Prostate gland (tissue), 2 donors: ENCODE measurements around the gene ADGRL3. TPM values are rescaled to one million over a fixed set of nuclear protein-coding genes. Genes with fewer than 3 reads are reported as not detected.

Source experiments
- DNase-seq: peaks from one replicate; pipeline ENCODE4 v3.0.0-alpha.2; 2019; ENCODE audit warnings: low spot score
- H3K27ac ChIP-seq, 2 donors: fragments of 200-600 bp; sonication (generic); 2 replicates each; pipeline ENCODE4 v1.5.1; 2017 to 2019
- H3K27me3 ChIP-seq: fragments of 200-600 bp; sonication (generic); replicated peaks from 2 replicates; pipeline ENCODE4 v1.5.1; 2019; ENCODE audit not compliant: insufficient read depth
- H3K36me3 ChIP-seq, 2 donors: fragments of 200-600 bp; sonication (generic); 1 replicate in 1 of 2; 2 replicates in 1 of 2; pipeline versions ENCODE4 v1.5.1 to v1.8.1; 2017 to 2019
- H3K4me1 ChIP-seq: fragments of 200-600 bp; sonication (generic); replicated peaks from 2 replicates; pipeline ENCODE4 v1.5.1; 2019
- H3K4me3 ChIP-seq, 2 donors: fragments of 200-600 bp; sonication (generic); 2 replicates each; pipeline ENCODE4 v1.5.1; 2017 to 2019
- H3K9me3 ChIP-seq: fragments of 200-600 bp; sonication (generic); 2 replicates; pipeline ENCODE4 v1.5.1; 2017
- CTCF ChIP-seq, 4 experiments: fragments of 200-600 bp in 2 of 4; fragments of 450-650 bp in 2 of 4; sonication (generic) in 2 of 4; IDR thresholded peaks; 1 replicate in 3 of 4; 2 replicates in 1 of 4; pipeline ENCODE4 v1.5.1; 2016 to 2019; ENCODE audit warnings: antibody characterized with exemption in 4 of 4, mild to moderate bottlenecking in 2 of 4, moderate library complexity in 2 of 4
- POLR2A ChIP-seq: fragments of 450-650 bp; IDR thresholded peaks from one replicate; pipeline ENCODE4 v1.6.1; 2016; ENCODE audit warnings: antibody characterized with exemption, mild to moderate bottlenecking
- POLR2AphosphoS5 ChIP-seq: sonication (generic); formaldehyde crosslinking; IDR thresholded peaks from one replicate; pipeline ENCODE4 v1.6.1; 2017; ENCODE audit warnings: antibody characterized with exemption
- WGBS: methylation state at CpG from one replicate; pipeline ENCODE4 v1.1.5; 2018; 5-methylcytosine and 5-hydroxymethylcytosine counted together
- intact Hi-C: fragments of 100-400 bp; cut with DNase I; formaldehyde crosslinking; loops from one replicate; pipeline ENCODE4 v1.14.2; 2022
- total RNA-seq, 2 donors: library from RNA; depleted of rRNA; stranded (reverse); fragments of >200 nt; gene quantifications; one replicate each; pipeline ENCODE4 v1.1.0, GENCODE V29; 2016

Gene ADGRL3
- total RNA-seq, 2 donors from 2014 or later, result 1.7 to 23.5 TPM

- H3K4me1 ChIP-seq, result no peaks in the 10 kb centered on the region
- no peak overlapping the region for H3K27ac ChIP-seq
- TF ChIP-seq POLR2A, result no peak
- no peak for TF ChIP-seq CTCF (IDR thresholded peaks at IDR 0.05)
- no peak for TF ChIP-seq POLR2AphosphoS5
- no peak overlapping the region for H3K4me3 ChIP-seq
- H3K9me3 ChIP-seq, result no peaks in the 10 kb centered on the region
- 58% methylated on average over 6 of the region's 6 CpGs for WGBS
- intact Hi-C loops, result no loop called here
- H3K36me3 ChIP-seq, result no peaks in the 10 kb centered on the region
- no peak for DNase-seq
- H3K27me3 ChIP-seq, result no peaks in the 10 kb centered on the region
Measured at GRCh38 chr4:61468024-61468720, 268.0 kb downstream of the ADGRL3 start.

- Histone ChIP-seq H3K36me3 (no peaks in the 10 kb centered on the region), H3K4me3 (no peak overlapping the region), H3K27ac (no peak overlapping the region), H3K9me3 (no peaks in the 10 kb centered on the region), H3K4me1 (no peaks in the 10 kb centered on the region), H3K27me3 (no peaks in the 10 kb centered on the region)
- intact Hi-C loops, result no loop called here
- no peak for DNase-seq
- WGBS, result 84% methylated on average over 3 of the region's 3 CpGs
- TF ChIP-seq POLR2A (no peak), POLR2AphosphoS5 (no peak), CTCF (IDR thresholded peaks at IDR 0.05) (no peak)
Measured at GRCh38 chr4:61473306-61473705, 273.2 kb downstream of the ADGRL3 start.

GRCh38 chr4:61478340-61478739 lies 278.2 kb downstream of the ADGRL3 start:
- DNase-seq, result no peak
- no peaks in the 10 kb centered on the region for H3K27me3 ChIP-seq
- intact Hi-C loops, result no loop called here
- H3K9me3 ChIP-seq, result no peaks in the 10 kb centered on the region
- H3K27ac ChIP-seq, result no peak overlapping the region
- H3K4me1 ChIP-seq, result no peaks in the 10 kb centered on the region
- no peak for TF ChIP-seq POLR2A
- TF ChIP-seq CTCF (IDR thresholded peaks at IDR 0.05), result no peak
- no peak for TF ChIP-seq POLR2AphosphoS5
- H3K4me3 ChIP-seq, result no peak overlapping the region
- no peaks in the 10 kb centered on the region for H3K36me3 ChIP-seq

- Histone ChIP-seq H3K9me3 (no peaks in the 10 kb centered on the region), H3K36me3 (no peaks in the 10 kb centered on the region), H3K27me3 (no peaks in the 10 kb centered on the region), H3K4me3 (no peak overlapping the region), H3K4me1 (no peaks in the 10 kb centered on the region), H3K27ac (no peak overlapping the region)
- no peak for DNase-seq
- intact Hi-C loops, result no loop called here
- TF ChIP-seq CTCF (IDR thresholded peaks at IDR 0.05) (no peak), POLR2A (no peak), POLR2AphosphoS5 (no peak)
- WGBS, result 97% methylated on average over 3 of the region's 3 CpGs
Measured at GRCh38 chr4:61485056-61485455, 284.9 kb downstream of the ADGRL3 start.

GRCh38 chr4:61489927-61490326 lies 289.8 kb downstream of the ADGRL3 start:
- no peaks in the 10 kb centered on the region for H3K36me3 ChIP-seq
- DNase-seq, result no peak
- no peaks in the 10 kb centered on the region for H3K9me3 ChIP-seq
- H3K27me3 ChIP-seq, result no peaks in the 10 kb centered on the region
- H3K4me3 ChIP-seq, result no peak overlapping the region
- intact Hi-C loops, result no loop called here
- H3K27ac ChIP-seq, result no peak overlapping the region
- WGBS, result 66% methylated on average over 3 of the region's 3 CpGs
- TF ChIP-seq POLR2A, result no peak
- TF ChIP-seq POLR2AphosphoS5, result no peak
- TF ChIP-seq CTCF (IDR thresholded peaks at IDR 0.05), result no peak
- no peaks in the 10 kb centered on the region for H3K4me1 ChIP-seq
